MM.1S (cell line): Measurements from ENCODE around the gene MRPS5.

ENCODE experiments used
- EZH2 ChIP-seq: fragments of 300-600 bp; sonication (generic); optimal IDR thresholded peaks from 2 replicates; pipeline ENCODE3; 2017; ENCODE audit warnings: low read depth, mild to moderate bottlenecking, antibody characterized with exemption, low read length, mixed read lengths
- EZH2phosphoT487 ChIP-seq: fragments of 300-600 bp; sonication (generic); IDR thresholded peaks from 2 replicates; pipeline ENCODE4 v1.6.1; 2018; ENCODE audit warnings: antibody characterized with exemption, low read length
- TF ChIP-seq, protein P1 (sequence below): fragments of 300-600 bp; sonication (generic); IDR thresholded peaks from 2 replicates; pipeline ENCODE4 v1.5.1; 2016; ENCODE audit warnings: antibody characterized with exemption, low read length, mixed read lengths

DNA sequence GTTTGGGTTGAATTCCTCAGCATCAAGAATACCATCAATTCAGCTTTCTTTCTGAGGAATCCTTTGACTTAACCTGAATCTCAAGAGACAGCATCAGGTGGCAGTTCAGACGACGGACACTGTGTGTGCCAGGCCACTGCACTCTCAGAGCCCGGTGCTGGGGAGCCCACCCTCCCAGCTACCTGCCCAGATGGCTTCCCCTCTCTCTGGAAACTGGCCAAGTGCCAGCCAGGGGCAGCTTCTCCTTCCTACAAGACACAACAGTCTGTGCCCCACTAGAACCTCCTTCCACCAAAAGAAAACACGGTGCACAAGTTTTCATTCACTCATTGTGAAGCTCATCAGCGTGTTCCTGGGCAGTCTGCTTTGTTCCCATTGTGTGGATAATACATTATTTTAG, 67.6 kb downstream of the MRPS5 start:
- TF ChIP-seq, protein P1, sequence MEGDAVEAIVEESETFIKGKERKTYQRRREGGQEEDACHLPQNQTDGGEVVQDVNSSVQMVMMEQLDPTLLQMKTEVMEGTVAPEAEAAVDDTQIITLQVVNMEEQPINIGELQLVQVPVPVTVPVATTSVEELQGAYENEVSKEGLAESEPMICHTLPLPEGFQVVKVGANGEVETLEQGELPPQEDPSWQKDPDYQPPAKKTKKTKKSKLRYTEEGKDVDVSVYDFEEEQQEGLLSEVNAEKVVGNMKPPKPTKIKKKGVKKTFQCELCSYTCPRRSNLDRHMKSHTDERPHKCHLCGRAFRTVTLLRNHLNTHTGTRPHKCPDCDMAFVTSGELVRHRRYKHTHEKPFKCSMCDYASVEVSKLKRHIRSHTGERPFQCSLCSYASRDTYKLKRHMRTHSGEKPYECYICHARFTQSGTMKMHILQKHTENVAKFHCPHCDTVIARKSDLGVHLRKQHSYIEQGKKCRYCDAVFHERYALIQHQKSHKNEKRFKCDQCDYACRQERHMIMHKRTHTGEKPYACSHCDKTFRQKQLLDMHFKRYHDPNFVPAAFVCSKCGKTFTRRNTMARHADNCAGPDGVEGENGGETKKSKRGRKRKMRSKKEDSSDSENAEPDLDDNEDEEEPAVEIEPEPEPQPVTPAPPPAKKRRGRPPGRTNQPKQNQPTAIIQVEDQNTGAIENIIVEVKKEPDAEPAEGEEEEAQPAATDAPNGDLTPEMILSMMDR: no peak
- TF ChIP-seq EZH2phosphoT487 (no peak), EZH2 (no peak)
